SK-N-MC (cell line): Measurements from ENCODE around the gene SPDYE1.

Experiments
- EZH2 ChIP-seq: fragments of 200-600 bp; sonication (generic); IDR thresholded peaks from one replicate; pipeline ENCODE4 v1.6.1; 2017; ENCODE audit warnings: antibody characterized with exemption
- FOXP2 ChIP-seq: optimal IDR thresholded peaks from 2 replicates; pipeline ENCODE3; 2011; ENCODE audit warnings: mild to moderate bottlenecking, moderate library complexity; ENCODE audit not compliant: insufficient read depth; ENCODE audit errors: extremely low read length, control extremely low read depth
- POLR2AphosphoS5 ChIP-seq: IDR thresholded peaks from 2 replicates; pipeline ENCODE4 v1.6.1; 2012; ENCODE audit warnings: mild to moderate bottlenecking, low read depth, low read length, borderline replicate concordance

DNA sequence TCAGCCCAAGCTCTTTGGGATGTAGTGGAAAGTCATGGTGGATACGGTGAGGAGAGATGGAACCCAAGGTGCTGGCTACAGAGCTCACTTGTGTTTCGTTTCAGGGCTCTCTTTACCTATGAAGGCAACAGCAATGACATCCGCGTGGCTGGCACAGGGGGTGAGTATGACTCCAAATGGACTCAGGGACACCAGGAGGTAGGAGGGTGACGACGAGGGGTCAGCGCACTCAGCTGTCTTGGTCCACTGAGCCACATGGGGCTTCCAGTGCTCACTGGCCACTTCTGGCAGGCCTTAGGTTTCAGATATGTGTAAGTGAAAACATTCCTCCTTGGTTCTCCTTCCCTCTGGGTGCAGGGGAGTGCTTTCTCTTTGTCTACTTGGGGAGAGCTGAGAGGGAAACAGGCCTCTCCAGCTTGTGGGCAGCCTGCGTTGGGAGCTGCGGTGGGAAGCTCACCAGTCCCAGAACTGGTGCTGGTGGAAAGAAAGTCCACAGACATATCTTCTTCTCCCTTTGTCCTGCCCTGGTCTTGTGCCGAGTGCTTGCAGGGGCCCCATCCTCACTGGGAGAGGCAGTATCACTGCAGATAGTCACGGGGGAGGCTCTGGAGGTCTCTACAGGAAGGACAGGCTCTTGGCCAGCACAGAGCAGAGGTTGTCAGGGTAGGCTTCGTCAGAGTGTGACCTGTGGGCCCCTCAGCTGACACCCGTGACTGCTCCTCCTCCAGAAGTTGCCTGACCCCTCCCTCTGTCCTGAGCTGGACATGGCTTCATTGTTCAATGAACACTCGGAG is 52.6 kb downstream of the SPDYE1 start:
- no peak for TF ChIP-seq FOXP2
- TF ChIP-seq EZH2 = no peak
- no peak for TF ChIP-seq POLR2AphosphoS5
